Gastroesophageal sphincter (tissue), 4 donors: Measurements from ENCODE around the gene ACKR3. TPM values are rescaled to one million over a fixed set of nuclear protein-coding genes. Genes with fewer than 3 reads are reported as not detected.

Experiments
- ATAC-seq: fragments of 150-250 bp; one replicate; pipeline ENCODE4 v1.9.1; 2016; ENCODE audit warnings: mild to moderate bottlenecking, moderate library complexity
- H3K27ac ChIP-seq, 4 donors: fragments of 200-600 bp; sonication (generic) in 3 of 4; 1 replicate in 3 of 4; 2 replicates in 1 of 4; pipeline ENCODE4 v1.5.1; 2016 to 2019
- H3K27me3 ChIP-seq: fragments of 200-600 bp; sonication (generic); one replicate; pipeline ENCODE4 v1.5.1; 2019
- H3K36me3 ChIP-seq, 2 donors: fragments of 200-600 bp; sonication (generic); one replicate each; pipeline ENCODE4 v1.5.1; 2019; ENCODE audit warnings: control low read depth in 1 of 2
- H3K4me1 ChIP-seq, 3 donors: fragments of 200-600 bp; sonication (generic); 1 replicate in 2 of 3; 2 replicates in 1 of 3; pipeline ENCODE4 v1.5.1; 2016 to 2019; ENCODE audit warnings: control low read depth in 2 of 3
- H3K4me3 ChIP-seq, 2 donors: fragments of 200-600 bp; sonication (generic); one replicate each; pipeline ENCODE4 v1.5.1; 2019; ENCODE audit warnings: mild to moderate bottlenecking in 1 of 2, moderate library complexity in 1 of 2
- H3K9me3 ChIP-seq, 3 donors: fragments of 200-600 bp; sonication (generic); one replicate each; pipeline ENCODE4 v1.5.1; 2017 to 2019; ENCODE audit warnings: control low read depth in 2 of 3
- EP300 ChIP-seq: sonication (generic); formaldehyde crosslinking; IDR thresholded peaks from one replicate; pipeline ENCODE4 v1.6.1; 2017; ENCODE audit warnings: antibody characterized with exemption, mild to moderate bottlenecking
- POLR2A ChIP-seq, 2 donors: fragments of 450-650 bp; IDR thresholded peaks; one replicate each; pipeline ENCODE4 v1.6.1; 2017; ENCODE audit warnings: antibody characterized with exemption in 2 of 2, mild to moderate bottlenecking in 2 of 2, moderate library complexity in 1 of 2
- POLR2AphosphoS5 ChIP-seq: sonication (generic); formaldehyde crosslinking; IDR thresholded peaks from one replicate; pipeline ENCODE4 v1.6.1; 2017; ENCODE audit warnings: antibody characterized with exemption
- WGBS, 2 donors: methylation state at CpG; one replicate each; pipeline ENCODE4 v1.1.5; 2018; ENCODE audit warnings: low coverage in 1 of 2; 5-methylcytosine and 5-hydroxymethylcytosine counted together
- total RNA-seq, 4 donors: library from RNA; depleted of rRNA; stranded (reverse); fragments of >200 nt; gene quantifications; one replicate each; pipeline ENCODE4 v1.1.0, GENCODE V29; 2016
- TF ChIP-seq, protein P1 (sequence below), 4 experiments: fragments of 200-600 bp in 2 of 4; fragments of 450-650 bp in 2 of 4; sonication (generic) in 1 of 4; IDR thresholded peaks; one replicate each; pipeline ENCODE4 v1.5.1; 2017 to 2019; ENCODE audit warnings: antibody characterized with exemption in 4 of 4, mild to moderate bottlenecking in 2 of 4, moderate library complexity in 2 of 4

ACKR3 gene
- total RNA-seq = 10 to 100 TPM; 21.0 to 68.5 (median 42.5) TPM

DNA sequence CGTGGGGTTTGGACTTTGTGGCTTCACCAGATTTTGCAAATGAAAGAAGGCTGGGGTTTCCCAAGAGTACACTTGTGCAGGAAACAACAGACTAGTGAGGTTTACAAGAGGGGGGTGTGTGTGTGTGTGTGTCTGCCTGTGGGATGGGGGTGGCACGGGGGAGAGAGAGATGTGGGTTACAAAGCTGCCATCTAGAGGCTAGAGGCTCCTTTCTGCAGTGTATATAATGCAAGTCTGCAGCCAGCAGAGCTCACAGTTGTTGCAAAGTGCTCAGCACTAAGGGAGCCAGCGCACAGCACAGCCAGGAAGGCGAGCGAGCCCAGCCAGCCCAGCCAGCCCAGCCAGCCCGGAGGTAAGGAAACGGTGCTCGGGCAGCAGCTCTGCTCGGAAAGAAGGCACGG, at the start of gene ACKR3:
Gene ACKR3, plus strand, starts transcription at position 253 of the 401 bp plus-strand sequence. CDS start 10,641 bp downstream, outside the sequence.
- no peaks in the 10 kb centered on the region for H3K36me3 ChIP-seq
- no peaks in the 10 kb centered on the region for H3K27me3 ChIP-seq
- H3K4me1 ChIP-seq = peaks cover 0 to 88% (median 5%) of the 10 kb centered on the region in 3 donors
- ATAC-seq = peak; percentile 70
- peak within 1 kb of the TSS; percentile 45 to 90 (median 90) for H3K27ac ChIP-seq
- peak within 1 kb of the TSS; percentile 37 to 69 for H3K4me3 ChIP-seq
- H3K9me3 ChIP-seq = no peaks in the 10 kb centered on the region
- WGBS, 2 donors = 0% methylated on average over 1 of the region's 10 CpGs
- TF ChIP-seq, protein P1, sequence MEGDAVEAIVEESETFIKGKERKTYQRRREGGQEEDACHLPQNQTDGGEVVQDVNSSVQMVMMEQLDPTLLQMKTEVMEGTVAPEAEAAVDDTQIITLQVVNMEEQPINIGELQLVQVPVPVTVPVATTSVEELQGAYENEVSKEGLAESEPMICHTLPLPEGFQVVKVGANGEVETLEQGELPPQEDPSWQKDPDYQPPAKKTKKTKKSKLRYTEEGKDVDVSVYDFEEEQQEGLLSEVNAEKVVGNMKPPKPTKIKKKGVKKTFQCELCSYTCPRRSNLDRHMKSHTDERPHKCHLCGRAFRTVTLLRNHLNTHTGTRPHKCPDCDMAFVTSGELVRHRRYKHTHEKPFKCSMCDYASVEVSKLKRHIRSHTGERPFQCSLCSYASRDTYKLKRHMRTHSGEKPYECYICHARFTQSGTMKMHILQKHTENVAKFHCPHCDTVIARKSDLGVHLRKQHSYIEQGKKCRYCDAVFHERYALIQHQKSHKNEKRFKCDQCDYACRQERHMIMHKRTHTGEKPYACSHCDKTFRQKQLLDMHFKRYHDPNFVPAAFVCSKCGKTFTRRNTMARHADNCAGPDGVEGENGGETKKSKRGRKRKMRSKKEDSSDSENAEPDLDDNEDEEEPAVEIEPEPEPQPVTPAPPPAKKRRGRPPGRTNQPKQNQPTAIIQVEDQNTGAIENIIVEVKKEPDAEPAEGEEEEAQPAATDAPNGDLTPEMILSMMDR (IDR thresholded peaks at IDR 0.05) = peak in 3 of 4 experiments; percentile 41 to 67 (median 52)
- peak; percentile 77 for TF ChIP-seq POLR2AphosphoS5
- peak; percentile 63 to 86 for TF ChIP-seq POLR2A (IDR thresholded peaks at IDR 0.05)
- no peak for TF ChIP-seq EP300

DNA sequence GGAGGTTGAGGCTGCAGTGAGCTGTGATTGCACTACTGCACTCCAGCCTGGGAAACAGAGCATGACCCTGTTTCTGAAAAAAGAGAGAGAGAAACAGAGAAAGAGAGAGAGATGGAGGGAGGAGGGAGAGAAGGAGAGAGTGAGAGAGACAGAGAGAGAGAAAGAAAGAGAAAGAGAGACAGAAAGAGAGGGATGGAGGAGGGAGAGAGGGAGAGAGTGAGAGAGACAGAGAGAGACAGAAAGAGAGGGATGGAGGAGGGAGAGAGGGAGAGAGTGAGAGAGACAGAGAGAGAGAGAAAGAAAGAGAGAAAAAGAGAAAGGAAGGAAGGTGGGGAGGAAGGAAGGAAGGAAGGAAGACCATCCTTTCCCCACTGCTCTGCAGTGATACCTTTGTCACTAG, 48.1 kb upstream of the ACKR3 start:
- no peak for ATAC-seq
- H3K27me3 ChIP-seq = no peaks in the 10 kb centered on the region
- no peak overlapping the region for H3K4me3 ChIP-seq
- no peaks in the 10 kb centered on the region for H3K36me3 ChIP-seq
- no peaks in the 10 kb centered on the region for H3K4me1 ChIP-seq
- no peaks in the 10 kb centered on the region for H3K9me3 ChIP-seq
- no peak for TF ChIP-seq POLR2AphosphoS5
- TF ChIP-seq, protein P1 (IDR thresholded peaks at IDR 0.05) = no peak
- no peak for TF ChIP-seq POLR2A (IDR thresholded peaks at IDR 0.05)
- TF ChIP-seq EP300 = no peak
- no peak overlapping the region for H3K27ac ChIP-seq

DNA sequence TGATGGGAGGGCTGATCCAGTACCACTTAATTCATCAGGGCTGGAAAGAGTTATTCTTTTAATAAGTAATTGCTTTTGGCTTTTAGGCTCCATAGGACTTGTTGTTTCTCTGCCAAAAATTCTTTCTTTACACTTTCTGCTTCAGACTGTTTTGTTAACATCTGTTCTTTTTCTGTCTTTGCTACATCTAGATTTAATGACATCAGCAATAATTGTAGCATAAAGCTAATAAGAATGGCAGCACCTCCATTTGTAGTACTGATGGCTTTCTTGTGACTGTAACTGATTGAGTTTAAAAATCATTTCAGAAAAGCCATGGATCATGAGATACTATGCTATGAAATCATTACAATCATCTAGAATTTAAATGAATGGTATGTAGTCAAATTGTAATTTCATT, 46.4 kb upstream of the ACKR3 start:
- ATAC-seq = no peak
- no peaks in the 10 kb centered on the region for H3K36me3 ChIP-seq
- no peaks in the 10 kb centered on the region for H3K4me1 ChIP-seq
- H3K9me3 ChIP-seq = no peaks in the 10 kb centered on the region
- H3K27ac ChIP-seq = no peak overlapping the region
- H3K27me3 ChIP-seq = no peaks in the 10 kb centered on the region
- TF ChIP-seq EP300 = no peak
- no peak for TF ChIP-seq POLR2AphosphoS5
- TF ChIP-seq, protein P1 (IDR thresholded peaks at IDR 0.05) = no peak
- TF ChIP-seq POLR2A (IDR thresholded peaks at IDR 0.05) = no peak
- H3K4me3 ChIP-seq = no peak overlapping the region

DNA sequence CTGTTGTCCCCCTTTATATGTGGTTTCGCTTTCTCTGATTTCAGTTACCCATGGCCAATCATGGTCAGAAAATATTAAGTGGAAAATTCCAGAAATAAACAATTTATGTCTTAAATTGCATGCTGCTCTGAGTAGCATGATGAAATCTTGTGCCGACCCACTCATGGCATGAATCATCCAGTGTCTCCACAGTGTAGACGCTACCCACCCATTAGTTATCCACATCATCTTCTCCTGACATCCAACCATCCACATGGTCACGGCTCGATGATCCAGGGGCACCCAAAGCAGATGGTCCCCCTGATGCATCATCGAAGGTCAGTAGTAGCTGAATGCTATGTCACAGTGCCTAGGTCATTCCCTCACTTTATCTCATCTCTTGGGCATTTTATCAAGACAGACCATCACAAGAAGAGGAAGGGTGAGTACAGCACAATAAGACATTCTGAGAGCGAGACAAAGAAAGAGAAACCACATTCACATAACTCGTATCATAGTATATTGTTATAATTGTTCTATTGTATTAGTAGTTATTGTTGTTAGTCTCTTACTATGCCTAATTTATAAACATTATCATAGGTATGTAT, 44.1 kb upstream of the ACKR3 start:
- no peaks in the 10 kb centered on the region for H3K36me3 ChIP-seq
- no peak overlapping the region for H3K4me3 ChIP-seq
- no peak for TF ChIP-seq EP300
- no peak for TF ChIP-seq POLR2AphosphoS5
- TF ChIP-seq POLR2A (IDR thresholded peaks at IDR 0.05) = no peak
- TF ChIP-seq, protein P1 (IDR thresholded peaks at IDR 0.05) = no peak
- no peaks in the 10 kb centered on the region for H3K4me1 ChIP-seq
- ATAC-seq = no peak
- no peak overlapping the region for H3K27ac ChIP-seq
- H3K27me3 ChIP-seq = no peaks in the 10 kb centered on the region
- WGBS, 2 donors = 90 to 96% methylated on average over 5 to 8 of the region's 8 CpGs
- H3K9me3 ChIP-seq = no peaks in the 10 kb centered on the region

DNA sequence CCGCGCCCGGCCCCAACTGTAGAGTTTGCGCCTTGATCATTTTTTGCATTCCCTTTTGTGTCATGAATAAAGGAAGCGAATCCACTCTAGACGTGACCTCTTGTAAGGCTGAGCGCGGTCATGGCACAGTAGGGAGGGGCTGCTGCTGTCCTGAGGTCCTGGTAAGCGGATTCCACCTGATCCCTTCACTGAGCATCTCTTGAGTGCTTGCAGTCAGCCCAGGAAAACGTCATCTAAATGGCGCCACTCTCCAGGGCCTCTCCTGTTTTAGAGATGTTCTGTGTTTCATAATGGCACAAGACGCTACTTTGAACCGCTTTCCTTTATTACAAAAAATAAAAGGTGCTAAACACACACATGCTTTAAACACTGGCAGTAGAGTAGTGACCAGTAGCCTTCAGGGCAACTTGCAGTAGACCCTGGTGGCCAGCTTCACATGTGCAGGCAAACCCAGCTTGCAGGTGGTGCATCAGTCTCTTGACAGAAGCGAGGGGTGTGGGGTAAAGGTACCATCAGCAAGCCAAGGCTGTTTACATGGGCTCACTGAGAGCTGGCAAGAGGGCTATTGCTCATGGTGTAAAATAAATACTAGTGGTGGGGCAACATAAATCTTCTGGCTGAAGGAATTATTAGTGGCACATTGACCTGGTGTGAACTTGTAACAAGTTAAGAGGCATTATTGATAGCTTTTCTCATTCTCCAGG, 43.0 kb upstream of the ACKR3 start:
- Histone ChIP-seq H3K36me3 (no peaks in the 10 kb centered on the region), H3K27ac (no peak overlapping the region), H3K27me3 (no peaks in the 10 kb centered on the region), H3K4me3 (no peak overlapping the region), H3K9me3 (no peaks in the 10 kb centered on the region), H3K4me1 (no peaks in the 10 kb centered on the region)
- TF ChIP-seq POLR2AphosphoS5 (peak; percentile 7), POLR2A (IDR thresholded peaks at IDR 0.05) (no peak)
- WGBS, 2 donors = 91 to 93% methylated on average over 5 of the region's 14 CpGs
- ATAC-seq = no peak
